Measurements from ENCODE around the gene VIPAS39.

Gene VIPAS39

GRCh38 chr14:77406718-77407117 lies 50.7 kb downstream of the VIPAS39 start:
- ChIA-PET POLR2A (interaction anchor here (1.0 kb wide), 1 partner anchor 30 kb away, joined by 3 read pairs; the partner anchor contains the start of genes SAMD15 and TMED8), CTCF (interaction anchor here (0.6 kb wide), 1 partner anchor 77 kb away, joined by 3 read pairs; no protein-coding TSS in a partner anchor)
- TF ChIP-seq FOXK2 (IDR thresholded peaks at IDR 0.05): no peak
- TF ChIP-seq CTBP1 (IDR thresholded peaks at IDR 0.05; ENCODE audit: borderline replicate concordance): no peak
- TF ChIP-seq, protein P1, sequence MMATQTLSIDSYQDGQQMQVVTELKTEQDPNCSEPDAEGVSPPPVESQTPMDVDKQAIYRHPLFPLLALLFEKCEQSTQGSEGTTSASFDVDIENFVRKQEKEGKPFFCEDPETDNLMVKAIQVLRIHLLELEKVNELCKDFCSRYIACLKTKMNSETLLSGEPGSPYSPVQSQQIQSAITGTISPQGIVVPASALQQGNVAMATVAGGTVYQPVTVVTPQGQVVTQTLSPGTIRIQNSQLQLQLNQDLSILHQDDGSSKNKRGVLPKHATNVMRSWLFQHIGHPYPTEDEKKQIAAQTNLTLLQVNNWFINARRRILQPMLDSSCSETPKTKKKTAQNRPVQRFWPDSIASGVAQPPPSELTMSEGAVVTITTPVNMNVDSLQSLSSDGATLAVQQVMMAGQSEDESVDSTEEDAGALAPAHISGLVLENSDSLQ (IDR thresholded peaks at IDR 0.05): no peak
- no peak for TF ChIP-seq NFRKB (IDR thresholded peaks at IDR 0.05)
- no peak for TF ChIP-seq HDGF (IDR thresholded peaks at IDR 0.05; ENCODE audit: borderline replicate concordance)
- no peak for DNase-seq (ENCODE audit: extremely low spot score)

DNA sequence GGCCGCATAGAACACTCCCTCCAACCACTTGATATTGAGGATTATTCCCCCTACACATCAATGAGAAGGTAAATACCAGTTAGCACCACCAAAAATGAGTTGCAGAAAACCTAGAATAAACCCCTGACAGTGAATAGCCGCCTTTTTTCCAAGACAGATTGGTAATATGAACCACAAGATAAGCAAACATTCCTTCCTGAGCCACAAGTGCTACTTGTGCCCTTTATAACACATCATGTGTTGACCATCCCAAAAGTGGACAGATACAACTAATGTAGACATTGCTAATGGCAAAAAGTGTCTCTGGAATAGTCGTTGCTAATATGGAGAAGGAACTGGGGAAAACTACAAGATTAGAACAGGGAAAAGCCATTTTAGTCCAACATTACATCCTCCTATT lies 51.3 kb downstream of the VIPAS39 start:
- no peak for DNase-seq (ENCODE audit: extremely low spot score)
- POLR2A ChIA-PET: interaction anchor here (1.0 kb wide), 1 partner anchor 29 kb away, joined by 3 read pairs; the partner anchor contains the start of genes SAMD15 and TMED8
- CTCF ChIA-PET: no interaction called here
- TF ChIP-seq ZNF384 (IDR thresholded peaks at IDR 0.05) (no peak), BHLHE40 (IDR thresholded peaks at IDR 0.05; ENCODE audit: borderline replicate concordance) (no peak), ARNT (IDR thresholded peaks at IDR 0.05) (no peak), NFRKB (IDR thresholded peaks at IDR 0.05) (no peak), HDGF (IDR thresholded peaks at IDR 0.05; ENCODE audit: borderline replicate concordance) (no peak), LEF1 (IDR thresholded peaks at IDR 0.05; ENCODE audit: borderline replicate concordance) (no peak), TARDBP (IDR thresholded peaks at IDR 0.05) (no peak)
- TF ChIP-seq, protein P1 (IDR thresholded peaks at IDR 0.05): no peak

DNA sequence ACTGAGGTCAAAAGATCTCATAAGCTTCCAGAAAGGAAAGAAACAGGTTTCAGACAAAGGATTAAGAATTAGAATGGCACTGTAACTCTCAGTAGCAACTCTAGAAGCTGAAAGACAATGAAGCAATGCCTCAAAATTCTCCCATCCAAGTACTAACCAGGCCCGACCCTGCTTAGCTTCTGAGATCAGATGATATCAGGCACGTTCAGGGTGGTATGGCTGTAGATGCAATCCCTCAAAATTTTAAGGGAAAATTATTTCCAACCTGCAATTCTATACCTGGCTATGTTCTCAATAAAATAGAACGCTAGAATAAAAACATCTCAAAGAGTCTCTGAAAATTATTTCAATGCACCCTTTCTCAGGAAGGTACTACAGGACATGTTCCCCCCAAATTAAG lies 53.6 kb downstream of the VIPAS39 start:
- ChIA-PET CTCF (no interaction called here), POLR2A (no interaction called here)
- DNase-seq (ENCODE audit: extremely low spot score): no peak
- no peak for TF ChIP-seq FOXA1 (IDR thresholded peaks at IDR 0.05)
- TF ChIP-seq ZNF384 (IDR thresholded peaks at IDR 0.05): no peak
- TF ChIP-seq ELF4 (IDR thresholded peaks at IDR 0.05): no peak
- no peak for TF ChIP-seq HDGF (IDR thresholded peaks at IDR 0.05; ENCODE audit: borderline replicate concordance)
- no peak for TF ChIP-seq LEF1 (IDR thresholded peaks at IDR 0.05; ENCODE audit: borderline replicate concordance)
- TF ChIP-seq, protein P1 (IDR thresholded peaks at IDR 0.05): no peak
- TF ChIP-seq SP1 (IDR thresholded peaks at IDR 0.05): no peak
- TF ChIP-seq CTBP1 (IDR thresholded peaks at IDR 0.05; ENCODE audit: borderline replicate concordance): no peak
- TF ChIP-seq FOXK2 (IDR thresholded peaks at IDR 0.05): no peak
- TF ChIP-seq L3MBTL2 (conservative IDR thresholded peaks at IDR 0.05): no peak
- TF ChIP-seq TARDBP (IDR thresholded peaks at IDR 0.05): no peak

- ChIA-PET CTCF (no interaction called here), POLR2A (no interaction called here)
- no peak for TF ChIP-seq L3MBTL2 (conservative IDR thresholded peaks at IDR 0.05)
- TF ChIP-seq FOXA1 (IDR thresholded peaks at IDR 0.05): no peak
- TF ChIP-seq CTBP1 (IDR thresholded peaks at IDR 0.05; ENCODE audit: borderline replicate concordance): no peak
- no peak for TF ChIP-seq LEF1 (IDR thresholded peaks at IDR 0.05; ENCODE audit: borderline replicate concordance)
- TF ChIP-seq ELF4 (IDR thresholded peaks at IDR 0.05): no peak
- TF ChIP-seq, protein P1 (IDR thresholded peaks at IDR 0.05): no peak
- TF ChIP-seq SUZ12 (IDR thresholded peaks at IDR 0.05): no peak
- TF ChIP-seq ZNF384 (IDR thresholded peaks at IDR 0.05): no peak
- TF ChIP-seq FOXK2 (IDR thresholded peaks at IDR 0.05): no peak
- no peak for TF ChIP-seq NFRKB (IDR thresholded peaks at IDR 0.05)
- no peak for TF ChIP-seq HDGF (IDR thresholded peaks at IDR 0.05; ENCODE audit: borderline replicate concordance)
- no peak for TF ChIP-seq SP1 (IDR thresholded peaks at IDR 0.05)
- TF ChIP-seq ARNT (IDR thresholded peaks at IDR 0.05): no peak
- TF ChIP-seq BHLHE40 (IDR thresholded peaks at IDR 0.05; ENCODE audit: borderline replicate concordance): no peak
- no peak for TF ChIP-seq TARDBP (IDR thresholded peaks at IDR 0.05)
- TF ChIP-seq FOXM1 (IDR thresholded peaks at IDR 0.05; ENCODE audit: borderline replicate concordance): no peak
- DNase-seq (ENCODE audit: extremely low spot score): no peak
These were observed 57.2 kb downstream of the VIPAS39 start for GRCh38 chr14:77400216-77400615.

DNA sequence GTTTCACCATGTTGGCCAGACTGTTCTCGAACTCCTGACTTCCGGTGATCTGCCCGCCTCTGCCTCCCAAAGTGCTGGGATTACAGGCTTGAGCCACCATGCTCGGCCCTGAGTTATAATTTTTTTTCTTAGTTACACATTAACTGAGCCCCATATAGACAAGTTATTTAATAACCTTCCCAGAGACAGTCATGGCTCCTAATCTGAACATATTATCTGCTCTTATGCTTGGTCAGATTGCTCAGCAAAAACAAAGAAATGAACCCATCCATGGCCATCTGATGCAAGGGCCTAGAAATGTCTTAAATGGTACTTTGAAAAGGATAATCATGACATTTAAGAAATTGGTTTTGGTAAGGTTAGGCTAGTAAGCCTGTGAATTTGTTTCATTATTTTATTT lies 67.2 kb downstream of the VIPAS39 start:
- CTCF ChIA-PET: no interaction called here
- POLR2A ChIA-PET: no interaction called here
- TF ChIP-seq ELF4 (IDR thresholded peaks at IDR 0.05) (no peak), SP1 (IDR thresholded peaks at IDR 0.05) (no peak), FOXK2 (IDR thresholded peaks at IDR 0.05) (no peak), HDGF (IDR thresholded peaks at IDR 0.05; ENCODE audit: borderline replicate concordance) (no peak), BHLHE40 (IDR thresholded peaks at IDR 0.05; ENCODE audit: borderline replicate concordance) (no peak), FOXA1 (IDR thresholded peaks at IDR 0.05) (no peak), LEF1 (IDR thresholded peaks at IDR 0.05; ENCODE audit: borderline replicate concordance) (no peak), SUZ12 (IDR thresholded peaks at IDR 0.05) (no peak), ZNF384 (IDR thresholded peaks at IDR 0.05) (no peak), CTBP1 (IDR thresholded peaks at IDR 0.05; ENCODE audit: borderline replicate concordance) (no peak), TARDBP (IDR thresholded peaks at IDR 0.05) (no peak), FOXM1 (IDR thresholded peaks at IDR 0.05; ENCODE audit: borderline replicate concordance) (no peak), L3MBTL2 (conservative IDR thresholded peaks at IDR 0.05) (no peak), NFRKB (IDR thresholded peaks at IDR 0.05) (no peak), ARNT (IDR thresholded peaks at IDR 0.05) (no peak)
- TF ChIP-seq, protein P1 (IDR thresholded peaks at IDR 0.05): no peak
- no peak for DNase-seq (ENCODE audit: extremely low spot score)
